Fibroblast of gingiva (primary cell): ENCODE results near the gene CCDC149.
A peak's percentile ranks its signal among the peaks of the same experiment; 100 is the strongest.

ENCODE experiments used
- DNase-seq: peaks from one replicate; pipeline ENCODE4 v3.0.0-alpha.2; 2011; ENCODE audit warnings: low read depth

CCDC149 gene

DNA sequence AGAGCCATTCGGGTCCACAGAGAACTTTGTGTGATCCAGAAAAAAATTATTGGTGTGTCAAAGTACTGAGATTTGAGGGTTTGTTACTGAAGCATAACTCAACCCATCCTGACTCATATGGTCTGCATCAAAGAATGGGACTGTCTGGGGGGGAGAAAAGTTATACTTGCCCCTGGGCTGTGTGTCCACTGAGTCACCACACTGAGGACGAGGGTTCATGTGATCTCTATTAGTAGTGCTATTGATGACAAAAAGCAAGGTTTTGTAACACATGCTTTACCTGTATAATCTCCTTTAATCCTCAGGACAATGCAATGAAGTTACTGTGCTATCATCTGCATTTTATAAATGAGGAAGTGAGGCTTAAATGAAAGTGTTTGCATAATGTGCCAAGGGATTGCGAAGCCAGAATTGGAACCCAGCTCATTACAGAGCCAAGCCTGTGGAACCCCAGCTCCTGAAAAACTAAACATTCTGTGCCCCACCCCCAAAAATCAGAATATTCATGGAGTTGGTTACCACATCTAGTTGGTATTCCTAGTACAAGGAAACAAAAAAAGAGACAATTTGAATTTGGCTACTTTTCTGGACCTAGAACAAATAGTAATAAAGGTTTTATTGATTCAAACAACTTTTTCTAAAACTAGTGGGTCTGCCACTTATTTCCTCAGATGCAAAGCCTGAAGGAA, 31.2 kb downstream of the CCDC149 start:
- DNase-seq: no peak

- DNase-seq: no peak
Measured at GRCh38 chr4:24880186-24880585, 32.7 kb downstream of the CCDC149 start.

DNA sequence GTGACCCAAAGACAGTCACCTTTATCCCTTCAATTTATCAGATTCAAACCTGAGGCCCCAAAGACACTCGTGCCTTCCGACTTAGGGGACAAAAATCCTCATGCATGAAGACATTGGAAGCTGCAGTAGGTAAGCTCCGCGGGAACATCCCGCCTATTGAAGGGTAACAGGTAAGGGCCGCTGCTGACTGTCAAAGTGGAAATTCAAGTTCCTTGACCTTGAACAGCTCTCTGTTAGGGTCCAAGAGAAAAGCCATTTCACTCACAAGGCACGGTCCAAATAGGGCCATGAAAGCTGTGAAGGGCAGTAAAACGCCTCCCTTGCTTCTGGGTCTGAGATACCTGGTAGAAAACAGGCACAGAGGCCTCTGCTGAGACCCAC, 34.2 kb downstream of the CCDC149 start:
- no peak for DNase-seq

DNA sequence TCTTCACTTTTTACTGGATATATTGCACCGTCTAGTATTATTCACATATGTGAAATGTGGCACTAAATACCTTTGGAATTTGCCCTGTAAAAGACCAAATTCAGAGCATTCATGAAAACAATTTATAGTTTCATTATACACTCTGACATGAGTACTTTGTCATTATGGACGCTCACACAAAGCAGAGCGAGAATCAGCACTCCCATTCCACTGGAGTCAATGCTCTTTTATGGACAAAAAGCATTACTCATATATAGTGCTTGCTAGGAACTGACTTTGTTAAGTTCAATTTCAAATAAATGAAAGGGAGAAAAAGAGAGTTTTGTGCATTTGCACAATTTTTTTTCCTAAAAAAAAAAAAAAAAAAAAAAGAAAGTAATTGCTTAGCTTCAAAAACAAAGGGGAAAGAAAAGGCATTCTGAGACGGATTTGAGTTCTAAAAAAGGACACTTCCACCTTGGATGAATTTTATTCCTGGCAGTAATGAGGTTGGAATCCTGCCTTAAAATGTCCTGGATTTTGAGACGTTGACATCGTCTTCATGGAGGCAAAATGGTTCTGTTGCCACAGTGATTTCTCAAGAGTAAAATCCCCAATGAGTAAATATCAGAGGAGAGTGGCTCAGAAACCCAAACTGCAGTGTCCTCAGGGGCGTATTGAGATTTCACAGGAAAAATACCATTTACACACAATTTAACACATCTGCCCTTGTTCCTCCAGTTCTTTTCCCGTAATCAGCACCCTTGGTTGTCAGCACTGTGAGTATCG, 34.8 kb downstream of the CCDC149 start:
- DNase-seq: no peak

DNA sequence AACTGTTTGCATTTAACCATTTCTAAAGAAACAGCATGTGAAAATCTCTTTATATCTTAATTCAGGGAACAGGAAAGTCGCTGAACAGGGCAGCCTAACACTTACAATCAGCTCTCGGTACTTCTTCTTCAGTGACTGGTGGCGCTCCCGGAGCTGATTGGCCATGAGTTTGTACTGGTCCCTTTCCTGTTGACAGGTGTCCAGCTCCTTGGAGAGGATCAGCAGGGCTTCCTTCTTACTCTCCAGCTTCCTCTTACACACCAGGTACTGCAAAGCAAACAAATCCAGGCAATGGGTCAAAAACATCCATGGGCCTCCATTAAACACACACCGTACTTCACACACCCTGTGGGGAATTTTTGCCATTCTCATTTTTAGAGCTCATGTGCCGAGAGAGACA, 36.4 kb downstream of the CCDC149 start:
- DNase-seq: no peak

DNA sequence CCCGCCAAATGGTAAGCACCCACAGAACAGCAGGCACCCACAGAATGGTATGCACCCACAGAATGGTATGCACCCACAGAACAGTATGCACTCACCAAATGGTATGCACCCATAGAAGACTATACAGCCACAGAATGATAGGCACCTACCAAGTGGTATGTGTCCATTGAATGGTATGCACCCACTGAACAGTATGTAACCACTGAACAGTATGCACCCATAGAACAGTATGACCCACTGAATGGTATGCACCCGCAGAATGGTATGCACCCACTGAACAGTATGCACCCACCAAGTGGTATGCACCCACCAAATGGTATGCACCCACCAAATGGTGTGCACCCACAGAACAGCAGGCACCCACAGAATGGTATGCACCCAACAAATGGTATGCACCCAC, 40.1 kb downstream of the CCDC149 start:
- DNase-seq: no peak

DNA sequence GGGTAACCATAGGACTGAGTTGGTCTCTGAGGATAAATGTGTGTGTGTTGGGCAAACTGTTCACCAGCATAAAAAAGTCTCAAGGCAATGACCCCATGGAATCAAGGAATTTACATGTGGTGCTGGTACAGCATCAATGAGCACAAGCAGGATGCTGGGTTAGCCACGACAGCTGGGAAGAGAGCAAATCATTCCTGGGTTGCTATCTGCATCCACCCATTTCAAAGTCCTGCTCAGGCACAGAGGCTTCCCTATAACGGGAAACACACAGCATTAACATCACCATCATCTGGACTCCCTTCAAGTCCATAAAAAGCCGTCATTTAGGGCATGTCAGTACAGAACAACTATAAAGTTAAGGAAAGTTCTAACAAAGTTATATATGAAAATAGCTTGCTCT, 41.6 kb downstream of the CCDC149 start:
- DNase-seq: no peak

DNA sequence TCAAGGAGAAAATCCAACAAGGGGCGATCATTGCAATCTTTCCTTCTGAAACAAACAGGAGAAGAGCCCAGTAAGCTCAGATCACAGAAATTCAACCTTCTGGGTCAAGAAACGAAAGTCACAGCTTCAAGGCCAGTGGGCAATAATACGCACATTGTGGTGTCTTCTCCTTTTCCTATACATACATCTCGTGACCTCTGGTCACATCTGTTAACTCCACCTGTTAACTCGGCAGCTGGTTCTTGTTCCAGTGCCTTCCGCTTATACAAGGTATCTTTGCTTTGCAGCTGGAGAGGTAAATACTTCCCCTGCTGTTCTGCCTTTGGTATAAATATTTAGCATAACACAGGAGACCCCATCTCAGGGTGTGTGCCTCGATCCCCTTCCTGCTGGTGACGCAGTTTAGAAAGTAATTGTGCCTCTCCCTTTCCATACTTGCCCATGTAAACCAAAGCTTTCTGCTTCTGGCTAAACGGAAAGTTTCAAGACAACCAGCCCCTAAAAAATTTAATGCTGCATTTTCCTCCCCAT, 45.0 kb downstream of the CCDC149 start:
- no peak for DNase-seq

DNA sequence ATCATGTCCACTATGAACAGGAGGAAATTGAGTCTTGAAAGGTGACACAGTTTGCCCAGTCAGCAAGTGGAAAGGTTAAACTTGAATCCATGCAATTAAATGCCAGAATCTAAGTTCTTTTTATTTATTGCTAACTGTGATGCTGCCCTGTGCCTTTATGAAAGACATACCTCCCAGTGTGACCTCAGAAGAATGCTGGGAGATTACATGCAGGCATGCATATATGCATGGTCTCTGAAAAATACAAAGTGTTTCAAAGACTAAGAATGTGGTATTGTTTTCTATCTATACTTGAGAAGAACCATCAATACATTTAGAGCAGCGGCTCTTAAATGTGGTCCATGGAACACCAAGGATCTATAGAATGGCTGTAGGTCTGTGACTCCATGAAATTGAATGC, 45.6 kb downstream of the CCDC149 start:
- no peak for DNase-seq

DNA sequence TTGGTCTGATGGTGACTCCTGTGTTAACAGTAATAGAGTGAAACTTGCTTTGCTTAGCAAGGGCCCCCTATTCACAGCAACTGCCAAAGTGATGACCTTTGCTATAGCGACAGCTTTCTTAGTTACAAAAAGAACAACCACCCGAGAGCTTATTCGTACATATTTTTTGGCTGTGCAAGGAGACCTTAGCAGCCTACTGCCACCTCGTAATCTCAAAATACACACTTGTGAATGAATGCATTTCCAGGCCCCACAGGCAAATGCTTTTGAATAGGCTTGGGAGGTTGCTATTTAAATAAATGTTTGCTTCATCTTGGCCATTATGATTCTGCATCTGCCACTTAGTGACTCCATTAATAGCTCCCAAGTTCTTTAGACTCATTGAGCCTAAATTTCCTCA, 47.4 kb downstream of the CCDC149 start:
- no peak for DNase-seq

DNA sequence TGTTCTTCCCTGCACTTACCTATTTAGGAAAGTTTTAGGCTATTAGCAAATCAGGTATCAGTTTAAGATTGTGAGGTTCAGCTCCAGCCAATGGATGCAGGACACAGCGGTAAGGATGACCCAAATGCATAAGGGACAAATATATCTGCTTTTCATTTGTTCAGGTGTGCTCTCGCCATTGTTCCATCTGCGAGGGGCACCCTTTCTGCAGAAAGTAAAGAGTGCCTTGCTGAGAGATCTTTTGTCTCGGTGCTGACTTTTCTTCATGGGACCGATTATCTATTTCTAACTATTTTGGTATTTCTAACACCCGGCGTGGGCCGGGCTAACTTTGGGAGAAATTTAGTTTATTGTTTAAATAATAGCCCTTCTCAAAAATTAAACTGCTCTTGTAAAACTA, 49.0 kb downstream of the CCDC149 start:
- no peak for DNase-seq

- no peak for DNase-seq
Measured at GRCh38 chr4:24862073-24862751, 50.6 kb downstream of the CCDC149 start.

DNA sequence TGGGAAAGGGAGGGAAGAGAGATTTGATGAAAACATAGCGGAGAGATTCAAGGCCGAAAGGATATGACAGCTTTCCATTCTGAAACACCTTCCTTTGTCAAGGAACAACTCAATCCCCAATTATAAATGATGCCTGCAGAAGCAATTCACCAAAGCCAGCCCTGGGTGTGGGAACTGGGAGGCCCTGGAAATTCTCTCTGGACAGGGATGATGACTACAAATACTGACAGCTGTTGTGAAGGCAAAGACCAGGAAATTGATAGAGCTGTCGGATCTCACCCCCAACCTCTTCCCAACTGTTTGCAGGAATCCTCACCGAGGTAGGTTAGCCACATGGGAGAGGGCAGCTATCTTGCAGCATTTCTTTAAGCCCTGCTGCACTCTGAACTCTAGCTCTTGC, 54.3 kb downstream of the CCDC149 start:
- DNase-seq: no peak

GRCh38 chr4:24858026-24858425, 54.8 kb downstream of the CCDC149 start:
- peak; percentile 91 for DNase-seq

DNA sequence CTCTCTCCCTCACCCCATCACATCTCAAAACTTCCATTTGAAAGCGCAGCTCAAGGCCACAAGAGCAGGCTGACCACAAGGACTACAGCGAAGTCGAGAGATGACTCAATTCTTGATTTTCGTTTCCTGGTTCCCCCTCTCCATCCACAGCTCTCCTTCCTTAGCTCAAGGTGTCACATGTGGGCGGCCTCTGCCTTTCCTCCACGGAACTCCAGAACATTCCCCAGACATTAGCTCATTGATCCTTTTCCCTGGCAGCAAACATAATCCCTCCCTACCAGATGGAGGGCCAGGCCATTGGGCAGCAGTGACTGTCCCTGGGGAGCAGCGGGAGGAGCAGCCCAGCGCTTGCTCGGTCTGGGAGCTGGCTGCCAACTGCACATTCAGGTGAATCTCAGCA, 56.3 kb downstream of the CCDC149 start:
- no peak for DNase-seq

- peak; percentile 37 for DNase-seq
Measured at GRCh38 chr4:24855741-24856140, 57.1 kb downstream of the CCDC149 start.

DNA sequence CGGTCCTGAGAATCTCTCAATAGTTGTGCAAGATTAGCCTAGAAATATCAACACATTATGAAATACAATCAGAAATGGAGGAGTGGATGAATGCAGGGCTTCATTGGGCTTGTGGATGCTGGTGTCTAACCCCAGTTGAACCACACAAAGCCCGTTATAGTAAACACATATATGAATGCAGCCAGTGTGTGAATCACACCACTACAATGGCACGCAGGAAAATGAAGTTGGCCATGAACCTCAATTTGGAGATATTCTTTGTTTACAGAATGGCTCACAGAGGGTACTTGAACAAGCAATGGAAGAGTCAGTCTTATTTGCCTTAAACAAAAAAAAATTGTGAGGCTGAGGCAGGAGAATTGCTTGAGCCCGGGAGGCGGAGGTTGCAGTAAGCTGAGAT, 59.7 kb downstream of the CCDC149 start:
- peak; percentile 78 for DNase-seq

GRCh38 chr4:24850674-24851073, 62.2 kb downstream of the CCDC149 start:
- DNase-seq: peak; percentile 90

GRCh38 chr4:24849756-24850155, 63.1 kb downstream of the CCDC149 start:
- peak; percentile 59 for DNase-seq

GRCh38 chr4:24849351-24849750, 63.5 kb downstream of the CCDC149 start:
- DNase-seq: no peak

DNA sequence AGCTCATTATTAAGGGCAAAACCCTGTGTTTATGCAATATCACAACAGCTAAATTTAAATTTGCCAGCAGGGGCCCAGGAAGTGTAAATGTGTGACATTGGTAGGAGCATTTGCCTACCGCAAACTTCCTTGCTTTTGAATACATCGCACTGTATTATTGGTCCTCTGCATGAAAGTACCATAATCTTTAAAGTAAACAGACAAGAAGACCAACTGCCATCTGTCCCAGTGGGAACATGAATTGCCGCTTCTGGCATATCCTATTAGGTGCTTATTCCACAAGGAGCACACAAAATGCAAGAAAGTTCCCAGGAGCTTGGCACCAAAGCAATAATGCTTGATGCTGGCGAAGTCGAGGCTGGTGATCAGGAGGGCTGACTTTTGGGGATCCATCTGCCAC, 66.1 kb downstream of the CCDC149 start:
- no peak for DNase-seq

DNA sequence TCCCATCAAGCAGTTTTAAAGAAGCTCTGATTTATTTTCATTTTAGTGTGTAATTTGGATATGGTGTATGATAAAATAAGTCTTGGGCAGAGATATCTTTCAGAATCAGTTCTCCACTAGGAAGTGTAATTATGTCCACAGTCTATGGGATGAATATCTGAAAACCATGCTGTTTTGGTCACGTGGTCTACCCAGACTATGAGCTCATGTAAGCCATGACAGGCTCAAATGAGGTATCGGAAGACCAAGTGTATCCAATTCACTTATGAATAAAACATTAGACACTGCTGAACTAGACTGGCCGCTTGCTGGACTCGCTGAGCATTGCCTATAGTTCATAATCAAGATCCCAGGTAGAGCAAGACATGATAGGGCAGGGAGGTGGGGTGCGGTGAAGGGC, 66.9 kb downstream of the CCDC149 start:
- no peak for DNase-seq

GRCh38 chr4:24845132-24845531, 67.7 kb downstream of the CCDC149 start:
- DNase-seq: no peak
